HEK293T (cell line): ENCODE measurements around the gene AHNAK.

ENCODE experiments used
- BHLHE40 ChIP-seq: fragments of 450-650 bp; IDR thresholded peaks from 2 replicates; pipeline ENCODE4 v1.6.1; 2016; ENCODE audit warnings: mild to moderate bottlenecking, moderate library complexity, borderline replicate concordance
- CTBP1 ChIP-seq: fragments of 450-650 bp; IDR thresholded peaks from 2 replicates; pipeline ENCODE4 v1.6.1; 2016; ENCODE audit warnings: borderline replicate concordance
- ELF4 ChIP-seq: fragments of 450-650 bp; IDR thresholded peaks from 2 replicates; pipeline ENCODE4 v1.6.1; 2017; ENCODE audit warnings: antibody characterized with exemption
- FOXA1 ChIP-seq: fragments of 450-650 bp; IDR thresholded peaks from 2 replicates; pipeline ENCODE4 v1.6.1; 2016; ENCODE audit warnings: mild to moderate bottlenecking
- FOXK2 ChIP-seq: fragments of 450-650 bp; IDR thresholded peaks from 2 replicates; pipeline ENCODE4 v1.6.1; 2016; ENCODE audit warnings: mild to moderate bottlenecking
- FOXM1 ChIP-seq: fragments of 450-650 bp; IDR thresholded peaks from 2 replicates; pipeline ENCODE4 v1.6.1; 2017; ENCODE audit warnings: mild to moderate bottlenecking, borderline replicate concordance
- HDGF ChIP-seq: fragments of 450-650 bp; IDR thresholded peaks from 2 replicates; pipeline ENCODE4 v1.6.1; 2017; ENCODE audit warnings: antibody characterized with exemption, borderline replicate concordance
- LEF1 ChIP-seq: fragments of 450-650 bp; IDR thresholded peaks from 2 replicates; pipeline ENCODE4 v1.6.1; 2017; ENCODE audit warnings: mild to moderate bottlenecking, borderline replicate concordance
- NFRKB ChIP-seq: fragments of 450-650 bp; IDR thresholded peaks from 2 replicates; pipeline ENCODE4 v1.6.1; 2016; ENCODE audit warnings: mild to moderate bottlenecking, moderate library complexity
- SP1 ChIP-seq: fragments of 450-650 bp; IDR thresholded peaks from 2 replicates; pipeline ENCODE4 v1.6.1; 2017
- SUZ12 ChIP-seq: fragments of 450-650 bp; IDR thresholded peaks from 2 replicates; pipeline ENCODE4 v1.6.1; 2016; ENCODE audit warnings: mild to moderate bottlenecking
- TARDBP ChIP-seq: fragments of 450-650 bp; IDR thresholded peaks from 2 replicates; pipeline ENCODE4 v1.6.1; 2016
- ZNF384 ChIP-seq: fragments of 450-650 bp; IDR thresholded peaks from 2 replicates; pipeline ENCODE4 v1.6.1; 2016
- TF ChIP-seq, protein P1 (sequence below): fragments of 450-650 bp; IDR thresholded peaks from 2 replicates; pipeline ENCODE4 v1.6.1; 2016

DNA sequence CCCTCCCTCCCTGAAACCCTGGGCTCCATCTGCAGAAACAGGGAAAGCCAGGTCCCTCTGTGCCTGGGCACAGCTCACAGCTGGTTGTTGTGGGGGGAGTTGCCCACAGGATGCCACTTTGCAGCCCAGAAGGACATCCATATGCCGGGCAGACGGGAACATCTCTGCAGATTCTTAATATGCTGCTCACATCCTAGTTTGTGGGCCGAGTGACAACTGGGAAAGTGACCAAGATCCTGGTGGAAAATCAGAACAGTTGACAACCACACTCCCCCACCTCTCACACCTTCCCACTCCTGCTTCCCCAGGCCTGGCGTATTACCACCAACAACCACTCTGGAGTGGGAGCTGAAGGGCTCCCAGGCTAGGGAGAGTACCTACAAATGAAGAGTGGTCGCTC lies 135.1 kb downstream of the AHNAK start:
- no peak for TF ChIP-seq SP1
- TF ChIP-seq CTBP1: no peak
- TF ChIP-seq ZNF384: no peak
- no peak for TF ChIP-seq ELF4
- TF ChIP-seq HDGF: no peak
- no peak for TF ChIP-seq BHLHE40
- TF ChIP-seq TARDBP: no peak
- TF ChIP-seq FOXA1: no peak
- TF ChIP-seq, protein P1, sequence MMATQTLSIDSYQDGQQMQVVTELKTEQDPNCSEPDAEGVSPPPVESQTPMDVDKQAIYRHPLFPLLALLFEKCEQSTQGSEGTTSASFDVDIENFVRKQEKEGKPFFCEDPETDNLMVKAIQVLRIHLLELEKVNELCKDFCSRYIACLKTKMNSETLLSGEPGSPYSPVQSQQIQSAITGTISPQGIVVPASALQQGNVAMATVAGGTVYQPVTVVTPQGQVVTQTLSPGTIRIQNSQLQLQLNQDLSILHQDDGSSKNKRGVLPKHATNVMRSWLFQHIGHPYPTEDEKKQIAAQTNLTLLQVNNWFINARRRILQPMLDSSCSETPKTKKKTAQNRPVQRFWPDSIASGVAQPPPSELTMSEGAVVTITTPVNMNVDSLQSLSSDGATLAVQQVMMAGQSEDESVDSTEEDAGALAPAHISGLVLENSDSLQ: no peak
- TF ChIP-seq SUZ12: no peak
- TF ChIP-seq NFRKB: no peak
- no peak for TF ChIP-seq FOXK2
- TF ChIP-seq FOXM1: no peak
- no peak for TF ChIP-seq LEF1
